Heart left ventricle (tissue), 13 donors: ENCODE measurements around the gene RPL32.

ENCODE experiments used
- CTCF ChIP-seq, 12 donors: fragments of 200-600 bp; sonication (generic) in 4 of 12; IDR thresholded peaks; one replicate each; pipeline versions ENCODE4 v1.5.0 to v1.8.0; 2018 to 2022; ENCODE audit warnings: antibody characterized with exemption in 12 of 12, mild to moderate bottlenecking in 5 of 12
- POLR2A ChIP-seq, 2 donors: fragments of 450-650 bp; IDR thresholded peaks; one replicate each; pipeline ENCODE4 v1.6.1; 2017; ENCODE audit warnings: antibody characterized with exemption in 2 of 2, mild to moderate bottlenecking in 2 of 2, moderate library complexity in 2 of 2
- donor health status: ischemic (EF 13 %, LVEDD 7.1; RV severe dilation, severe dysfunction).
- donor health status: DM: no; HTN: yes; CAD: no.
- donor health status: DM: no; HTN: no; CAD: no.
- donor health status: ischemic (EF 25% LVEDD 6.9; RV normal size, moderate dysfunction).
- donor health status: ischemic (EF 25% LVEDD 5.7; RV mildly dilated, moderate dysfunction).
- donor health status: ischemic (EF 35%, LVEDD 5.7; RV mildly dilated, moderate dysfunction).
- donor health status: nonischemic (EF 11% LVEDD 7.7; RV severe dilation, severe dysfunction).
- donor health status: DM: yes; HTN: yes; CAD: no.
- donor health status: PGD.
- donor health status: ischemic (EF 29% LVEDD 5.4; RV normal size, mild dysfunction).
- donor health status: nonischemic (EF 23%, LVEDD 6.1; RV moderate dilation, normal function).

- TF ChIP-seq CTCF (IDR thresholded peaks at IDR 0.05), result no peak
- TF ChIP-seq POLR2A (IDR thresholded peaks at IDR 0.05), result no peak
Measured at GRCh38 chr3:12812812-12813211, 28.6 kb downstream of the RPL32 start.
